NB4 (cell line): ENCODE results near the gene TNXB.

Source experiments
- CTCF ChIP-seq: IDR thresholded peaks from one replicate; pipeline ENCODE4 v1.5.1; 2012; ENCODE audit warnings: low read depth, low read length
- MAX ChIP-seq: IDR thresholded peaks from 2 replicates; pipeline ENCODE4 v1.6.1; 2011; ENCODE audit warnings: low read depth, low read length
- MYC ChIP-seq: IDR thresholded peaks from 2 replicates; pipeline ENCODE4 v1.6.1; 2011; ENCODE audit warnings: low read depth, low read length
- POLR2A ChIP-seq: IDR thresholded peaks from 2 replicates; pipeline ENCODE4 v1.6.1; 2011; ENCODE audit warnings: mild to moderate bottlenecking; ENCODE audit not compliant: insufficient read length; ENCODE audit errors: extremely low read depth

- TF ChIP-seq CTCF (no peak), MAX (no peak), MYC (no peak), POLR2A (no peak)
Measured at GRCh38 chr6:32089082-32089828, 19.9 kb downstream of the TNXB start.
